ENCODE data around the gene RBPMS2.

The RBPMS2 gene

GRCh38 chr15:64717130-64717529 lies 58.3 kb downstream of the RBPMS2 start:
- no peak for DNase-seq

- DNase-seq = no peak
Observed at GRCh38 chr15:64716452-64716851, 58.9 kb downstream of the RBPMS2 start.

- DNase-seq = no peak
Observed at GRCh38 chr15:64713592-64713991, 61.8 kb downstream of the RBPMS2 start.

- no peak for DNase-seq
Observed at GRCh38 chr15:64712353-64712752, 63.0 kb downstream of the RBPMS2 start.

GRCh38 chr15:64710676-64711428 lies 64.5 kb downstream of the RBPMS2 start:
- no peak for DNase-seq

- DNase-seq = no peak
Observed at GRCh38 chr15:64706011-64706911, 69.1 kb downstream of the RBPMS2 start.

GRCh38 chr15:64705006-64705405 lies 70.4 kb downstream of the RBPMS2 start:
- DNase-seq = no peak

- no peak for DNase-seq
Observed at GRCh38 chr15:64703632-64703959, 71.8 kb downstream of the RBPMS2 start.

GRCh38 chr15:64702816-64703631 lies 72.4 kb downstream of the RBPMS2 start:
- DNase-seq = peak; percentile 92 to 95 (median 94)

- DNase-seq = no peak
Observed at GRCh38 chr15:64701482-64702184, 73.8 kb downstream of the RBPMS2 start.

GRCh38 chr15:64701051-64701450 lies 74.3 kb downstream of the RBPMS2 start:
- no peak for DNase-seq

- DNase-seq = no peak
Observed at GRCh38 chr15:64699751-64700388, 75.5 kb downstream of the RBPMS2 start.

- DNase-seq = no peak
Observed at GRCh38 chr15:64698823-64699222, 76.6 kb downstream of the RBPMS2 start.

GRCh38 chr15:64697911-64698369 lies 77.4 kb downstream of the RBPMS2 start:
- DNase-seq = peak in 1 of 4 experiments; percentile 4

GRCh38 chr15:64696481-64696880 lies 78.9 kb downstream of the RBPMS2 start:
- DNase-seq = no peak

GRCh38 chr15:64695561-64695992 lies 79.8 kb downstream of the RBPMS2 start:
- no peak for DNase-seq

- DNase-seq = no peak
Observed at GRCh38 chr15:64694816-64695215, 80.6 kb downstream of the RBPMS2 start.

- no peak for DNase-seq
Observed at GRCh38 chr15:64693134-64693533, 82.3 kb downstream of the RBPMS2 start.

- no peak for DNase-seq
Observed at GRCh38 chr15:64691896-64692565, 83.4 kb downstream of the RBPMS2 start.

GRCh38 chr15:64690578-64691296 lies 84.7 kb downstream of the RBPMS2 start:
- no peak for DNase-seq

GRCh38 chr15:64690008-64690407 lies 85.4 kb downstream of the RBPMS2 start:
- DNase-seq = no peak
